ENCODE results near the gene ADCY10. TPM values are rescaled to one million over a fixed set of nuclear protein-coding genes. Genes with fewer than 3 reads are reported as not detected.

Gene ADCY10
- total and polyA plus RNA-seq, 2 of the 8 experiments (the other 6 are each of a cell fraction or from before 2014, with no cell fraction given) = 0.02 TPM; not detected in 1

- H3K23me2 ChIP-seq (ENCODE audit: low read depth, low read length) = no peaks in the 10 kb centered on the region
- FAIRE-seq (peak; percentile 82), DNase-seq (ENCODE audit: low read depth in 1 of 2, low spot score in 2 of 2) (peak; percentile 92 to 95)
- no peak overlapping the region for H4K5ac ChIP-seq (ENCODE audit: insufficient read length, low read depth, low read length)
- H2BK5ac ChIP-seq (ENCODE audit: low read depth, low read length) = no peak overlapping the region; the same call in 1 of the 2 replicates
- H3K79me1 ChIP-seq (ENCODE audit: low read depth, low read length) = no peaks in the 10 kb centered on the region
- H3K36me3 ChIP-seq (ENCODE audit: control insufficient read depth in 2 of 4, insufficient read depth in 4 of 4, low read length in 3 of 4) = no peaks in the 10 kb centered on the region; a peak in 2 of 8 replicates
- H3K4ac ChIP-seq (replicated peaks; ENCODE audit: insufficient read length, low read depth, low read length) = no peak overlapping the region
- H2AK5ac ChIP-seq (ENCODE audit: low read depth, low read length) = no peak overlapping the region
- no peak overlapping the region for H2BK12ac ChIP-seq (ENCODE audit: low read depth, low read length)
- WGBS, 2 experiments (ENCODE audit: extremely low coverage in 1 of 2, insufficient coverage in 1 of 2, insufficient read length in 1 of 2, insufficient replicate concordance in 2 of 2, low coverage in 1 of 2, low lambda C conversion rate in 2 of 2, missing lambda C conversion rate in 1 of 2) = 18% methylated on average over 11 of the region's 12 CpGs; no CpG with 5 or more reads in 1 of the 2 experiments
- no peaks in the 10 kb centered on the region for H3K4me1 ChIP-seq (replicated peaks in 1 of 4; ENCODE audit: control insufficient read depth in 3 of 4, insufficient read depth in 4 of 4, low read length in 3 of 4)
- H3K23ac ChIP-seq (ENCODE audit: insufficient read length) = no peak overlapping the region
- no peaks in the 10 kb centered on the region for H4K20me1 ChIP-seq (replicated peaks in 1 of 2; ENCODE audit: control insufficient read depth in 1 of 2, insufficient read depth in 2 of 2, low read length in 2 of 2)
- H3K18ac ChIP-seq (ENCODE audit: extremely low read depth, low read length) = no peak overlapping the region; the same call in 1 of the 2 replicates
- H4K8ac ChIP-seq (ENCODE audit: extremely low read depth, insufficient read depth, low read length) = no peak overlapping the region
- H3K4me3 ChIP-seq (ENCODE audit: extremely low read depth in 1 of 4, insufficient read depth in 2 of 4, low read depth in 3 of 4, low read length in 4 of 4) = peak overlapping the region in 1 of 4 experiments; percentile 38; a peak in 1 of 8 replicates
- no peaks in the 10 kb centered on the region for H3K79me2 ChIP-seq (ENCODE audit: control insufficient read depth in 1 of 2, insufficient read depth in 2 of 2, low read length in 2 of 2)
- H4K91ac ChIP-seq (replicated peaks; ENCODE audit: insufficient read length, low read length) = no peak overlapping the region
- peak overlapping the region; percentile 100 for H2AFZ ChIP-seq (ENCODE audit: low read length)
- peaks cover 14% of the 10 kb centered on the region in 2 experiments for H3K9me3 ChIP-seq (ENCODE audit: insufficient read depth in 2 of 2, low read depth in 1 of 2, low read length in 1 of 2)
- H2BK120ac ChIP-seq (replicated peaks; ENCODE audit: low read depth, low read length) = no peak overlapping the region
- peak overlapping the region; percentile 98; the same call in 1 of the 2 replicates for H2BK15ac ChIP-seq (ENCODE audit: low read length)
- H3K27me3 ChIP-seq (replicated peaks in 1 of 4; ENCODE audit: control insufficient read depth in 3 of 4, extremely low read depth in 1 of 4, insufficient read depth in 3 of 4, low read length in 3 of 4) = no peaks in the 10 kb centered on the region
- H3K56ac ChIP-seq (replicated peaks; ENCODE audit: insufficient read length, low read depth, low read length) = no peak overlapping the region
- peak overlapping the region; percentile 59; the same call in 1 of the 2 replicates for H3K27ac ChIP-seq (ENCODE audit: low read depth, low read length)
- no peak overlapping the region for H3K14ac ChIP-seq (ENCODE audit: insufficient read length)
- H2BK20ac ChIP-seq (ENCODE audit: low read length) = no peak overlapping the region
- POLR2A ChIA-PET (ENCODE audit: partially characterized antibody) = interaction anchor here (0.6 to 0.9 kb wide), 2 partner anchors 14 to 19 kb away, joined by 3 to 4 read pairs; no protein-coding TSS in a partner anchor
- CTCF ChIA-PET (ENCODE audit: partially characterized antibody) = interaction anchor here (0.7 to 2.8 kb wide), 13 partner anchors 10 to 88 kb away, joined by 3 to 16 read pairs (median 3); no protein-coding TSS in a partner anchor
- H3K4me2 ChIP-seq (ENCODE audit: insufficient read depth in 1 of 2, low read depth in 2 of 2, low read length in 2 of 2) = peak overlapping the region in 1 of 2 experiments; percentile 65; a peak in 3 of 4 replicates
- peak overlapping the region in 1 of 4 experiments; percentile 14; a peak in 1 of 7 replicates for H3K9ac ChIP-seq (replicated peaks in 1 of 4; ENCODE audit: extremely low read depth in 1 of 4, low read depth in 3 of 4, low read length in 3 of 4)
- no peak for TF ChIP-seq KDM5A (IDR thresholded peaks at IDR 0.05; ENCODE audit: low read length)
- TF ChIP-seq SP2 (IDR thresholded peaks at IDR 0.05; ENCODE audit: low read length) = no peak
- no peak for TF ChIP-seq NRF1 (IDR thresholded peaks at IDR 0.05; ENCODE audit: low read depth, low read length)
- TF ChIP-seq BRCA1 (IDR thresholded peaks at IDR 0.05; ENCODE audit: low read depth, low read length) = peak; percentile 46
- TF ChIP-seq RXRA (IDR thresholded peaks at IDR 0.05; ENCODE audit: insufficient read depth, low read depth, low read length) = no peak
- TF ChIP-seq ATF2 (IDR thresholded peaks at IDR 0.05; ENCODE audit: low read length) = peak; percentile 65; the same call in 1 of the 2 replicates
- TF ChIP-seq CHD1 (IDR thresholded peaks at IDR 0.05; ENCODE audit: low read depth, low read length) = no peak
- no peak for TF ChIP-seq FOSL1 (IDR thresholded peaks at IDR 0.05; ENCODE audit: insufficient read depth, low read depth, low read length)
- peak; percentile 47; the same call in 1 of the 2 replicates for TF ChIP-seq CREB1 (IDR thresholded peaks at IDR 0.05)
- TF ChIP-seq SIRT6 (IDR thresholded peaks at IDR 0.05; ENCODE audit: low read length) = no peak
These were observed 110.4 kb downstream of the ADCY10 start for GRCh38 chr1:167803358-167804207.
